Tibial nerve (tissue), 4 donors: Measurements from ENCODE around the gene NOL4L.

Experiments used
- CTCF ChIP-seq, 5 experiments: fragments of 200-600 bp in 3 of 5; fragments of 450-650 bp in 2 of 5; sonication (generic) in 3 of 5; IDR thresholded peaks; one replicate each; pipeline ENCODE4 v1.5.1; 2016 to 2019; ENCODE audit warnings: antibody characterized with exemption in 5 of 5, mild to moderate bottlenecking in 3 of 5, moderate library complexity in 2 of 5
- EP300 ChIP-seq, 2 donors: sonication (generic); formaldehyde crosslinking; IDR thresholded peaks; one replicate each; pipeline ENCODE4 v1.6.1; 2017; ENCODE audit warnings: antibody characterized with exemption in 2 of 2, mild to moderate bottlenecking in 1 of 2

- TF ChIP-seq CTCF (IDR thresholded peaks at IDR 0.05) (no peak), EP300 (IDR thresholded peaks at IDR 0.05) (no peak)
These were observed 24.9 kb upstream of the NOL4L start for GRCh38 chr20:32609993-32610392.
